Activated naive CD4-positive, alpha-beta T cell treated with anti-CD3 and anti-CD28 coated beads, Interleukin-2, amount 10 ng/mL, durations not matched to agents 5 hours and 36 hours (primary cell): Measurements from ENCODE around the gene TM6SF1. TPM values are rescaled to one million over a fixed set of nuclear protein-coding genes. Genes with fewer than 3 reads are reported as not detected.

ENCODE experiments used
- microRNA-seq: library from miRNA; unstranded; fragments of <30 nt; microRNA quantifications from one replicate; pipeline ENCODE4 v1.2.0, GENCODE V29; 2022; ENCODE audit warnings: borderline microRNAs expressed, borderline replicate concordance
- total RNA-seq, 2 experiments: library from RNA; stranded (reverse); gene quantifications; one replicate each; pipeline ENCODE4 v1.2.3, GENCODE V29; 2021

Gene TM6SF1
- total RNA-seq = 10 to 100 TPM; 15.2 to 16.6 TPM

GRCh38 chr15:83106994-83107840, at the start of gene TM6SF1:
Gene TM6SF1 (plus strand): TSS chr15:83107645. CDS start chr15:83107681, 36 bp downstream.

GRCh38 chr15:83066734-83067637, 40.5 kb upstream of the TM6SF1 start, which contains the start of gene BTBD1:
Gene BTBD1 (minus strand): TSS chr15:83067252. CDS start chr15:83067151, 101 bp downstream.

Small RNA genes lying within 50 kb of the gene (microRNA-seq; reads per million reads assigned to microRNA genes)
- not detected for gene MIR4515

Other genes starting within 250 kb of the TM6SF1 start
- 10 to 100 TPM; 10.7 to 12.9 TPM for gene HOMER2, start 154.9 kb upstream of the TM6SF1 start, total RNA-seq
- gene RAMAC, start 121.4 kb upstream of the TM6SF1 start, total RNA-seq = 10 to 100 TPM; 24.5 to 25.4 TPM
- gene C15orf40, start 96.0 kb upstream of the TM6SF1 start, total RNA-seq = 10 to 100 TPM; 22.7 to 26.8 TPM
- 10 to 100 TPM; 47.9 to 51.4 TPM for gene BTBD1, start 40.4 kb upstream of the TM6SF1 start, total RNA-seq
- gene HDGFL3, start 100.2 kb downstream of the TM6SF1 start, total RNA-seq = 10 to 100 TPM; 26.7 to 28.2 TPM
- not detected for gene BNC1, start 177.0 kb downstream of the TM6SF1 start, total RNA-seq